GM19238 (cell line): Measurements from ENCODE around the gene JAKMIP2.
"Not testable (repeated sequence)": the region's sequence is repeated elsewhere in the genome, so short reads cannot be mapped to it uniquely, and the experiment has no call there.

ENCODE experiments used
- DNase-seq: peaks from one replicate; pipeline ENCODE4 v3.0.0; 2011; ENCODE audit warnings: low spot score; ENCODE audit not compliant: insufficient read length

Gene JAKMIP2

DNA sequence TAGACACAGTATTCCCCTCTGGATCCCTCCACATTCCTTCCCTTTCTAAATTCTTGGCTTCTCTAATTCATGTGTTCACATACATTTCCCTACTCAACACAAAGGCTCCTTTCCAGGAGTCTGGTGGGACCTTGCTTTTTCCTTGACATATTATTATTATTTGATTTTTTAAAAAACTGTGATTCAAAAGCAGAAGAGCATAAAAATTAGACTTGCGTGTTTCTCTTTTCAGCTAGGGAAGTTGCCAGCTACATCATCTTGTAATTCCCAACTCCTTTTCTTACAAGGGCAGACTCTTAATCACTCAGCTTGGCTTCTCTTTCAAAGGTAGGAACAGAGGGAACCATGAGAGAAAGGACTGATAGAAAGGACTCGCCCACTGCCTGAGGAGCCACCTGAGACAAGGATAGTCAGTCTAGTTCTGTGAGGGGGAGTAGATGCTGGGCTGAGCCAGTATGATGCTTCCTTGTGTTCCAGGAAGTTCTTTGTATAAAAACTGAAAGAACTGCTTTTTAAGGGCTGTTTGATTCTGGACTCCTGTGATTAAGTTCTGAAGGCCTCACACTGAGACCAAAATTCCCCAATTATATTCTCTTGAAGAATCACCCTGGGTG is 221.7 kb downstream of the JAKMIP2 start:
- DNase-seq = no peak

DNA sequence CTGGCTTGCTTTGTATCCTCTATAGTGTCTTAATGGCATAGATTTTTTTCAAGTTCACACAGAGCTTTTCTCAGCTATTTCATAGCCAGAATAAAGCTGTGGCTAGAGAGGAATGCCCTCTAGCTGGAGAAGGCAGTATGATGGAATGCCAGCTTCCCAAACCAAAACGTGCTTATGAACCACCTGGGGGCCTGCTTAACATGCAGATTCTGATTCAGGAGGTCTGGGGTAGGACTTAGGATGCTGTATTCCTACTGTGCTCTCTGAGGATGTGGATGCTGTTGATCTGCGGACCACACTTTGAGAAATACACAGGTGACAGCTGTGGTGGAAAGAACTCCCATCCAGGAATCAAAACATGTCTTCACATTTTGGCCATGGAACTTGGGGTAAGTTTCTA is 222.8 kb downstream of the JAKMIP2 start:
- DNase-seq = no peak

DNA sequence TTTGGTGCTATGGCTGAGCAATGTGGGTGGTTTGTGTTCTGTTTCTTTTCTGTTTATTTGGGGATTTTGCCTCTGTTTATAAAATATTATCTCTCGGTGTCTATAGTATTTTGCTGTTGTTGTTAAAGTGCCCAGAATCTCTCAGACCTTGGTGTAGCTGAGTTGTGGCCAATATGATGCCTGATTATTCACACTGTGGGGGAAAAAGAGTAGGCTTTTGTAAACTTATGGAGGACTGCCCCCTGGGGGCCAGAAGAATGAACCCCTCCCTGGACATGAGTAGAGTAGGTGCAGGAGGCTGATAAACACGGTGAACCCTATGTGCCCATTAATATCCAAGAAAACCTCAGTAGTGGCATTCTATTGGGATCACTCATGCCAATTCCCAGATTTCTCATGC is 223.7 kb downstream of the JAKMIP2 start:
- DNase-seq = no peak

DNA sequence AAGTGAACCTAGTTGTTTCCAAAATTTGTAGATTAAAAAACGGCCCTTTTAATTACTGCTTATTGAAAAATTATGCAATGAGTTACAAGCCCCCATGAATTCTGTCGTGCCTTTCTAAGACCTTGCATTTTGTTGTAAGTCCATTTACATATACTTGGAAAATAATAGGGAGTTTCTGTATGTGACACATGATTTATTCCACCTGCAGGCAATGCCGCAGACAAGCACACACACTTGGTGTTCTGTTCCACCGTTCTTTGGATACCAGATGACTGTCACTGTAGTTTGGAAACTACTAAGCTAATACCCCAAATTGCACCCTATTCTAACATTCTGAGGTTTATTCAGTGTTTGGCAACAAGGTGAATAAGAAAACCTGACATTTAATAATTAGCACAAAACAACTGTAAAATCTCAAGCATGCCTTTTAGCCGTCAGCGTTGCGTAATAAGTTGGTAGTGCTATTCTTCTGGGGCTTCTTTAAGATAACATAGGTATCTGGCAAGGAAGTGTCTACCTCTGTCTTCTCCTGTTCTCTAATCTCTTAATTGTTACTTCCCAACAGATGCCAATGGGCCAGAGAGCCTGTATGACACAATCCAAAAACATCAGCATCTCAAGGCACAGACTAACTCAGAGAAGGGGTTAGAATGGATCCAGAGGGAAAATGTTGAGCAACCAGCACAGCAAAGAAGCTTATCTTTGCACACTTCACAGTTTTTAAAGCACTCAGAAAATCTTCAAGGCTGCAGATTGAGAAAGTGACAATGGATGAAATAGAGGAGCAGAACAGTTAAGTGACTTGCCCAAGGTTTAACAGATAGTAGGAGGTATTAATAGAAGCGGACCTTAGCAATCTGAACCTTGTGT is 224.4 kb downstream of the JAKMIP2 start:
- no peak for DNase-seq

DNA sequence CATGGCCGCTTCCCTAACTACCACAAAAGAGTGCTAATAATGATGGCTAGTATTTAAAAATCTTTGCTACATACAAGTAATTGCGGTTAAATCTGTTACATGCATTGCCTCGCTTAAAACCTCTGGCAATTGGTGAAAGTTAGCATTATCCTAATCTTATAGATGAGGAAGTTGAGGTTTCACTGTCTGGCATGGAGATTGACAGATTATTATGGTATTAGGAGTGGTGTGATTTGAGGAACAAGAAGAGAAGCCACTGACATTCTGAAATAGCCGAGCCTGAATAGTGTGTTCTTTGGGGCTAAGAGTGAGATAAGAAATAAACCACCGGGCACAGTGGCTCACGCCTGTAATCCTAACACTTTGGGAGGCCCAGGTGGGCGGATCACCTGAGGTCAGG is 227.4 kb downstream of the JAKMIP2 start:
- no peak for DNase-seq

DNA sequence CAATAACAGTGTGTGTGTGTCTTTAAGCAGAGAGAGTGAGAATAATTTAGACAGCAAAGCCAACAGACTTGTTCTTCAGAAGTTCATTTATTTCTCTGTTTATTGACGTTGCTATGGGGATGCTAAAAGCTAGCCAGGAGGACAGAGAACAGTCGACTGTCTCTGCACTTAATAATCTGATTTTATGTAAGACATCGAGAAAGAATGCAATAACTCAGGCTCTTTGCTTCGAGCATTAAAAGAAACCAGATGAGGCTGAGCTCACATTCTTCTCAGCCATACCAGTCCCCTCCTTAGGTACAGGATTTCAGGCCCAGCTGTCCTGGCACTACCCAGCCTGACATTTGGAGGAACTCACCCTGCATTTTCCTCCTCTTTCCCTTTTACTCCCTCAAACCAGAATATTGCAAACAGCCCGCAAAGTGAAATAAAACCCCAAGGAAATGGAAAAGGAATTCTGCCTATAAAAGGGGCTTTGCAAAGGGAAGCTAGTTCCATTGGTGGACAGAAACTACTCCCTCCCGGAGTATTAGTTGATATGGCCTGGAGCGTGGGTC is 228.2 kb downstream of the JAKMIP2 start:
- no peak for DNase-seq

DNA sequence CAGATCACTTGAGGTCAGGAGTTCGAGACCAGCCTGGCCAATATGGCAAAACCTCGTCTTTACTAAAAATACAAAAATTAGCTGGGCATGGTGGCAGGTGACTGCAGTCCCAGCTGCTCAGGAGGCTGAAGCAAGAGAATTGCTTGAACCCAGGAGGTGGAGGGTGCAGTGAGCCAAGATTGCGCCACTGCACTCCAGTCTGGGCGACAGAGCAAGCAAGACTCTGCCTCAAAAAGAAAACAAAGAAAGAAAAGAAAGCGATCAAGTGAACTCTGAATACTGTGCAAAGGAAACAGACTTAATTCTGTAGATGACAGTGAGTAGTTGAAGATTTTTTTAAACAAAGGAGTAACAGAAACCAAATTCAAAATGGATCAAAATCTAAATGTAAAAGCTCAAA is 228.7 kb downstream of the JAKMIP2 start:
- DNase-seq = not testable (repeated sequence)

DNA sequence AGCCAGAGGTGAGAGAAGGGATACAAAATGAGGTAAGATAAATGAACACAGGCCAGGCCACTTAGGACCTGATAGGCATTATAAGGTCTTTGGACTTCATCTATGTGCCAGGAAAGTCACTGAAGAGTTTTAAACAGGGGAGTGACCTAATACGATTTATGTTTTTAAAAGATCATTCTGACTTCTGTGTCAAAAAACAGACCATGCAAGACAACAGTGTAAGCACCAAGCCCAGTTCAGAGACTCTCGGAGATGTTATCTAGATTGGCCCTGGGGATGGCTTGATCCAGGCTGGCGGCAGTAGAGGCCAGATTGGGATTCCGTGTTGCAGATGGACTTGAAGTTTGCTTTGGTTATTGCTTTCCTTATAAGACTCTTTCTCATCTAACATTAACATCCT is 229.6 kb downstream of the JAKMIP2 start:
- DNase-seq = no peak

DNA sequence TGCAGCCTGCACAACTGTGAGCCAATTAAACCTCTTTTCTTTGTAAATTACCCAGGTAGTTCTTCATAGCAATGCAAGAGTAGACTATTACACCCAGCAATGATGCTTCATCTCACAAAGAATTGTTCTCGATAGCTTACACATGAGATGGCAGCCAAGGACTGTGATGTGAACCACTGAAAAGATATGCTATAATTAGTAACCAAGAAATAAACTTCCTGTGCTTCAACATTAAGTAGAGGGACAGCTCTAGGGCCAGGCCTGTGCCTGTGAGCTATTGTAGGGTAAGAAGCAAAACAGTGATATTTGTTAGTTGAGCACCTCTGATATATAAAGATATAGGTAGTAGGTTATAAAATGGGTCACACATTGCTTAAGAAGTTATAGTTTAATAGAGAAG is 230.9 kb downstream of the JAKMIP2 start:
- no peak for DNase-seq

DNA sequence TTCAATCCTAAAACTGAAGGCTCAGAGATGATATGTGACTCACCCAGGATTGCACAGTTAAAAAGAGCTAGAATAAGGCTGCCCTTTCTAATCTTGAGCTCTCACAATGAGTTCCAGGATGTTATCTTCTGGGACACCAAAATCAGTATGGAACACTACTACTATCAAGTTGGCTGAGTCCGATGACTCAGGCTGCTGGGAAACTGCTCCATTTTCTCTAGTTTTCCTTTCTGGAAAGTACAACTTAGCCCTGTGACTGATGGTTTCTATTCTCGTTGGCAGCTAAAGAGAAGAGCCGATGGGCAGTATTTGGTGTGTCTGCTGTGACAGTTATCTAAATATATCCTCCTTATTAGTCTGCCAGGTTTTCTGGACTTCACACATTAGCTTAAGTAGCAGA is 234.8 kb downstream of the JAKMIP2 start:
- no peak for DNase-seq

DNA sequence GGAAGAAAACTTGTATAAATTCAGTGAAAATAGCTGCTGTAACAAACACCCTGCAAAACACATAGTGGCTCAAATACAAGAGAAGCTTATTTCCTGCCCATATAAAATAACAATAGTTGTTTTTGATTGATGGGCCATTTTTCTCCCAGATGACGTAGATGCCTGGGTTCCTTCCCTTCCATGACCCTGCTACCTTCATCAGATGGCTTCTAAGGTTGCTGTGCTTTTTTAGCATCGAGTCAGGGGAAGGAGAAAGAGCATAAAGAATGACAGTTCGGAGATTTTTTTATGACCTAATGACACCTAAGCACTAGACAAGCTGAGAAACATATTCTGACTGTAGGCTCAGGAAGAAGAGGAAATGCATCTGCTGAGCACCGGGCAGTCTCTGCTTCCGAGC is 238.0 kb downstream of the JAKMIP2 start:
- DNase-seq = no peak

DNA sequence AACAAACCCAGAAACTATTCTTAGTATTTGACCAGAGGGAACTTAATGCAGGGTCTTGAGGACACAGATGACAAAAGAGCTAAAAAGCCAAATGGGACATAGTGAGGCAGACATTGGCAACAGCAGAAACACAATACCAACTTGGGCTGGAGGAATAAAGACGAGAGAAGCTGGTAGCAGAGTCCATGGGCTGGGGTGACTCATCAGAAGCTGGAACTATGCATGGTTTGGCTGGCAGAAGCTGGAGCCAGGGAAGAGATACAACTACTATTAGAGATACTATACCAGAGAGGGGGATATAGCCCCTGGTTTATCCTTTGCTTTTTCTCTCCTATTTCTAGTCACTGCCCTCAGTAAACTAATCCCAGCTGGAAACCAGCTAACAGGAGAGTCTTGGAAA is 243.5 kb downstream of the JAKMIP2 start:
- DNase-seq = no peak

DNA sequence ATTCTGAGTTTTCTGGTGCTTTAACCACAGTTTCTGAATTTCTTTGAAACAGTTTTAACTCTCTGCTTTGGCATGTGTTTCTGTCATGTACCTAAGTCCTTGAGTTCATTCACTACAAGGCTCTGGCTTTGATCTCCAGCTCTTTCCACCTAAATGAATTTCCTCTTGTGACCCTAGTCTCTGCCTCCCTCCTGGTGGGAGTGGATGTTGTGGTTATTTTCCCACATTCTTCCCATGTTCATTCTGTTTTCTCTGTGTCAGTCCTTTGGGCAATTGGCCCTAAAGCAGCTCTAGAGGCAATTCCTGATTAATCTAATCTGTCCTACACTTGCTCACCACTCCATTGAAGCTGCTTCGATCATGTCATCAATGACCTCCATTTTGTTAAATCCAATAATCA is 244.3 kb downstream of the JAKMIP2 start:
- DNase-seq = no peak
